B cell (primary cell): Measurements from ENCODE around the gene KLF7. TPM values are rescaled to one million over a fixed set of nuclear protein-coding genes. Genes with fewer than 3 reads are reported as not detected.

ENCODE experiments used
- ATAC-seq: fragments of 200-7000 bp; cut with Tn5 transposase; one replicate; pipeline ENCODE4 v1.10.0; 2021; ENCODE audit warnings: low read depth, mild to moderate bottlenecking, moderate number of reproducible peaks, moderate library complexity
- CTCF ChIA-PET: fragments of 350-600 bp; sonication (Branson Sonifier 250); formaldehyde crosslinking; loops from one replicate; lab custom pipeline; 2021; ENCODE audit warnings: antibody characterized with exemption, inconsistent platforms; lab: Charles Lee
- POLR2A ChIA-PET: fragments of 350-600 bp; sonication (Branson Sonifier 250); formaldehyde crosslinking; loops from one replicate; lab custom pipeline; 2021; ENCODE audit warnings: antibody characterized with exemption; lab: Charles Lee
- DNase-seq: peaks from one replicate; pipeline ENCODE4 v3.0.0; 2013
- H2AFZ ChIP-seq: 2 replicates; pipeline ENCODE4 v1.6.1; 2012; ENCODE audit warnings: mild to moderate bottlenecking, low read depth, low read length; ENCODE audit not compliant: insufficient read depth, poor library complexity, severe bottlenecking
- H3K27ac ChIP-seq, 2 donors: 1 replicate in 1 of 2; 2 replicates in 1 of 2; pipeline ENCODE4 v1.5.1; 2012 to 2013; ENCODE audit warnings: low read length in 2 of 2, mild to moderate bottlenecking in 2 of 2, moderate library complexity in 1 of 2
- H3K27me3 ChIP-seq, 4 experiments: fragments of 200-600 bp in 1 of 4; sonication (generic) in 1 of 4; replicated peaks in 1 of 4; 1 replicate in 2 of 4; 2 replicates in 2 of 4; pipeline versions ENCODE4 v1.6.1 to v1.7.0; 2013 to 2016; ENCODE audit warnings: low read length in 3 of 4, mild to moderate bottlenecking in 2 of 4, mixed read lengths in 1 of 4, moderate library complexity in 1 of 4; ENCODE audit not compliant: insufficient read depth in 4 of 4, control insufficient read depth in 3 of 4; ENCODE audit errors: control extremely low read depth in 1 of 4
- H3K36me3 ChIP-seq, 2 experiments: replicated peaks in 1 of 2; 1 replicate in 1 of 2; 2 replicates in 1 of 2; pipeline versions ENCODE4 v1.6.1 to v1.7.1; 2013; ENCODE audit warnings: low read length in 1 of 2; ENCODE audit not compliant: insufficient read depth in 2 of 2, control insufficient read depth in 1 of 2; ENCODE audit errors: control extremely low read depth in 1 of 2, extremely low read depth in 1 of 2
- H3K4me1 ChIP-seq, 2 donors: fragments of 200-600 bp in 1 of 2; sonication (generic) in 1 of 2; 1 replicate in 1 of 2; 2 replicates in 1 of 2; pipeline versions ENCODE4 v1.5.1 to v1.6.1; 2013 to 2017; ENCODE audit warnings: low read length in 2 of 2; ENCODE audit not compliant: control insufficient read depth in 2 of 2, insufficient read depth in 2 of 2
- H3K4me2 ChIP-seq: replicated peaks from 2 replicates; pipeline ENCODE3; 2012; ENCODE audit warnings: mild to moderate bottlenecking, low read depth, low read length; ENCODE audit not compliant: poor library complexity, severe bottlenecking
- H3K4me3 ChIP-seq, 5 experiments: fragments of 200-600 bp in 1 of 5; sonication (generic) in 1 of 5; 1 replicate in 3 of 5; 2 replicates in 2 of 5; pipeline versions ENCODE4 v1.5.1 to v1.7.0; 2011 to 2016; ENCODE audit warnings: low read length in 4 of 5, mild to moderate bottlenecking in 4 of 5, low read depth in 2 of 5, control low read depth in 1 of 5, moderate library complexity in 1 of 5; ENCODE audit not compliant: insufficient read depth in 1 of 5; ENCODE audit errors: control extremely low read depth in 1 of 5, extremely low read depth in 1 of 5
- H3K79me2 ChIP-seq: fragments of 200-600 bp; sonication (generic); one replicate; pipeline ENCODE4 v1.6.0; 2016; ENCODE audit warnings: low read length; ENCODE audit not compliant: control insufficient read depth, insufficient read depth
- H3K9ac ChIP-seq: fragments of 200-600 bp; sonication (generic); 2 replicates; pipeline ENCODE4 v1.6.1; 2017; ENCODE audit warnings: mild to moderate bottlenecking, low read length, moderate library complexity
- H3K9me3 ChIP-seq, 3 donors: one replicate each; pipeline versions ENCODE4 v1.6.1 to v1.7.1; 2013; ENCODE audit warnings: low read length in 2 of 3; ENCODE audit not compliant: control insufficient read depth in 2 of 3, insufficient read depth in 1 of 3; ENCODE audit errors: control extremely low read depth in 1 of 3
- H4K20me1 ChIP-seq: 2 replicates; pipeline ENCODE4 v1.6.0; 2012; ENCODE audit warnings: mild to moderate bottlenecking, low read length; ENCODE audit not compliant: insufficient read depth, control insufficient read depth, poor library complexity, severe bottlenecking
- H3K27ac Mint-ChIP-seq: one replicate; pipeline ENCODE4 v1.8.0; 2021; ENCODE audit warnings: mixed read lengths
- H3K27me3 Mint-ChIP-seq: one replicate; pipeline ENCODE4 v1.8.0; 2021; ENCODE audit warnings: mixed read lengths
- H3K4me1 Mint-ChIP-seq: one replicate; pipeline ENCODE4 v1.8.0; 2021; ENCODE audit warnings: mixed read lengths
- H3K4me3 Mint-ChIP-seq: one replicate; pipeline ENCODE4 v1.8.0; 2021; ENCODE audit warnings: mixed read lengths
- H3K9me3 Mint-ChIP-seq: one replicate; pipeline ENCODE4 v1.8.0; 2022; ENCODE audit warnings: mixed read lengths; ENCODE audit not compliant: insufficient read depth
- EZH2 ChIP-seq: IDR thresholded peaks from 2 replicates; pipeline ENCODE4 v1.6.1; 2012; ENCODE audit warnings: borderline replicate concordance, low read depth, mild to moderate bottlenecking, moderate library complexity, low read length; ENCODE audit not compliant: insufficient read depth, poor library complexity, severe bottlenecking
- WGBS: methylation state at CpG from one replicate; pipeline ENCODE4 v1.1.5; 2013; ENCODE audit warnings: missing lambda C conversion rate; ENCODE audit not compliant: insufficient coverage; 5-methylcytosine and 5-hydroxymethylcytosine counted together
- intact Hi-C: fragments of 100-400 bp; cut with micrococcal nuclease; formaldehyde crosslinking; loops from one replicate; pipeline ENCODE4 v1.10.0; 2022
- polyA plus RNA-seq: library from polyadenylated mRNA; depleted of rRNA; stranded (reverse); fragments of >200 nt; gene quantifications from 2 replicates; pipeline ENCODE4 v1.2.3, GENCODE V29; 2012
- total RNA-seq, 2 donors: library from RNA; stranded (reverse); fragments of 120-200 nt in 1 of 2; gene quantifications; 1 replicate in 1 of 2; 2 replicates in 1 of 2; pipeline versions ENCODE4 v1.2.3 to v1.2.4, GENCODE V29; 2013 to 2022
- TF ChIP-seq, protein P1 (sequence below): fragments of 200-600 bp; IDR thresholded peaks from one replicate; pipeline ENCODE4 v1.8.0; 2022; ENCODE audit warnings: antibody characterized with exemption, mild to moderate bottlenecking

Gene KLF7
- total and polyA plus RNA-seq, 2 donors (not counting 1 experiment from before 2014, with no cell fraction given) = 46.2 to 93.2 TPM

- H3K4me1 Mint-ChIP-seq = peaks cover 52% of the 10 kb centered on the region
These were observed 42.4 kb downstream of the KLF7 start for GRCh38 chr2:207123335-207123744.

GRCh38 chr2:207122651-207123334 lies 43.0 kb downstream of the KLF7 start:
- H3K27ac ChIP-seq = no peak overlapping the region
- H3K4me3 Mint-ChIP-seq = peak overlapping the region; percentile 23
- H4K20me1 ChIP-seq = peaks cover 62% of the 10 kb centered on the region
- H3K9me3 ChIP-seq = no peaks in the 10 kb centered on the region
- ATAC-seq = no peak
- TF ChIP-seq EZH2 = no peak
- TF ChIP-seq, protein P1, sequence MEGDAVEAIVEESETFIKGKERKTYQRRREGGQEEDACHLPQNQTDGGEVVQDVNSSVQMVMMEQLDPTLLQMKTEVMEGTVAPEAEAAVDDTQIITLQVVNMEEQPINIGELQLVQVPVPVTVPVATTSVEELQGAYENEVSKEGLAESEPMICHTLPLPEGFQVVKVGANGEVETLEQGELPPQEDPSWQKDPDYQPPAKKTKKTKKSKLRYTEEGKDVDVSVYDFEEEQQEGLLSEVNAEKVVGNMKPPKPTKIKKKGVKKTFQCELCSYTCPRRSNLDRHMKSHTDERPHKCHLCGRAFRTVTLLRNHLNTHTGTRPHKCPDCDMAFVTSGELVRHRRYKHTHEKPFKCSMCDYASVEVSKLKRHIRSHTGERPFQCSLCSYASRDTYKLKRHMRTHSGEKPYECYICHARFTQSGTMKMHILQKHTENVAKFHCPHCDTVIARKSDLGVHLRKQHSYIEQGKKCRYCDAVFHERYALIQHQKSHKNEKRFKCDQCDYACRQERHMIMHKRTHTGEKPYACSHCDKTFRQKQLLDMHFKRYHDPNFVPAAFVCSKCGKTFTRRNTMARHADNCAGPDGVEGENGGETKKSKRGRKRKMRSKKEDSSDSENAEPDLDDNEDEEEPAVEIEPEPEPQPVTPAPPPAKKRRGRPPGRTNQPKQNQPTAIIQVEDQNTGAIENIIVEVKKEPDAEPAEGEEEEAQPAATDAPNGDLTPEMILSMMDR = no peak
- peaks cover 2 to 14% of the 10 kb centered on the region in 2 experiments for H3K36me3 ChIP-seq
- H2AFZ ChIP-seq = no peak overlapping the region
- peaks cover 80% of the 10 kb centered on the region for H3K79me2 ChIP-seq
- no peak for DNase-seq
- WGBS = 90% methylated on average over 4 of the region's 5 CpGs
- ChIA-PET POLR2A (interaction anchor here (0.8 kb wide), 1 partner anchor 21 kb away, joined by 4 read pairs; no protein-coding TSS in a partner anchor), CTCF (interaction anchor here (0.6 to 2.4 kb wide), 3 partner anchors 8 to 156 kb away, joined by 3 to 7 read pairs (median 3); no protein-coding TSS in a partner anchor)
- H3K27me3 Mint-ChIP-seq = no peaks in the 10 kb centered on the region
- peak overlapping the region; percentile 39 for H3K27ac Mint-ChIP-seq
- H3K4me3 ChIP-seq = no peak overlapping the region
- peaks cover 16 to 17% of the 10 kb centered on the region in 2 donors for H3K4me1 ChIP-seq
- intact Hi-C loops = no loop called here
- H3K9me3 Mint-ChIP-seq = no peaks in the 10 kb centered on the region
- H3K4me2 ChIP-seq = peak overlapping the region; percentile 43
- H3K9ac ChIP-seq = no peak overlapping the region
- H3K27me3 ChIP-seq = no peaks in the 10 kb centered on the region
- H3K4me1 Mint-ChIP-seq = peaks cover 54% of the 10 kb centered on the region

More at GRCh38 chr2:207123335-207123744, 42.4 kb downstream of the KLF7 start:
- H3K27ac Mint-ChIP-seq = no peak overlapping the region
- no peaks in the 10 kb centered on the region for H3K27me3 Mint-ChIP-seq
- ChIA-PET POLR2A (no interaction called here), CTCF (interaction anchor here (1.1 to 2.4 kb wide), 3 partner anchors 9 to 18 kb away, joined by 3 to 7 read pairs (median 3); no protein-coding TSS in a partner anchor)
- no peak overlapping the region for H3K4me3 ChIP-seq
- no peak overlapping the region for H3K27ac ChIP-seq
- H2AFZ ChIP-seq = no peak overlapping the region
- intact Hi-C loops = no loop called here
- H3K4me3 Mint-ChIP-seq = no peak overlapping the region
- no peaks in the 10 kb centered on the region for H3K27me3 ChIP-seq
- peaks cover 2 to 14% of the 10 kb centered on the region in 2 experiments for H3K36me3 ChIP-seq
- TF ChIP-seq EZH2 = no peak
- TF ChIP-seq, protein P1 = no peak
- no peaks in the 10 kb centered on the region for H3K9me3 ChIP-seq
- H3K79me2 ChIP-seq = peaks cover 80% of the 10 kb centered on the region
- no peak for ATAC-seq
- peaks cover 16 to 17% of the 10 kb centered on the region in 2 donors for H3K4me1 ChIP-seq
- DNase-seq = no peak
- H3K9ac ChIP-seq = no peak overlapping the region
- no peaks in the 10 kb centered on the region for H3K9me3 Mint-ChIP-seq
- 83% methylated on average over 4 of the region's 4 CpGs for WGBS
- no peak overlapping the region for H3K4me2 ChIP-seq
- H4K20me1 ChIP-seq = peaks cover 57% of the 10 kb centered on the region
